ENCODE data around the gene BGLAP. TPM values are rescaled to one million over a fixed set of nuclear protein-coding genes. Genes with fewer than 3 reads are reported as not detected.

Gene BGLAP
- polyA plus RNA-seq, 1 experiment = 0.12 TPM

DNA sequence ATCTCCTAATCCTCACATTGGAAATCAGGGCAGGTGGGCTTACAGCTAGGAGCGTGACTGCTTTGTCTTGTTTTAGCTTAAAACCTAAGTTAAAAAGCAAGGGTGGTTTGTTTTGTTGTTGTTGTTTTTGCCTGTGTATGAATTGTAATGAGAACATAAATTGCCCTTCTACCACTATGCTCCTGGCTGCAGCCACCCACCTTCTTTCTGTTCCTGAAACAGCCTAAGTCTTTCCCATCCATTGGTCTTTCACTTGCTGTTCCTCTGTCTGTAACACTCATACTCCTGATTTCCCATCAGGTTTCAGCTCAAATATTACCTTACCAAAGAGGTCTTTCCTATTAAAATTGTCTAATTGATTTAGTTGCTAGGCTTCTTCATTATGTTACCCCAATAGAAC lies 41.5 kb downstream of the BGLAP start:
- Histone ChIP-seq H3K4me3 (ENCODE audit: low read depth, low read length) (peak overlapping the region; percentile 95), H3K9me3 (ENCODE audit: control insufficient read depth, insufficient read depth, low read length) (no peaks in the 10 kb centered on the region), H3K27me3 (ENCODE audit: control insufficient read depth, insufficient read depth, low read length) (no peaks in the 10 kb centered on the region), H3K27ac (ENCODE audit: low read depth, low read length) (no peak overlapping the region)
- TF ChIP-seq, protein P1, sequence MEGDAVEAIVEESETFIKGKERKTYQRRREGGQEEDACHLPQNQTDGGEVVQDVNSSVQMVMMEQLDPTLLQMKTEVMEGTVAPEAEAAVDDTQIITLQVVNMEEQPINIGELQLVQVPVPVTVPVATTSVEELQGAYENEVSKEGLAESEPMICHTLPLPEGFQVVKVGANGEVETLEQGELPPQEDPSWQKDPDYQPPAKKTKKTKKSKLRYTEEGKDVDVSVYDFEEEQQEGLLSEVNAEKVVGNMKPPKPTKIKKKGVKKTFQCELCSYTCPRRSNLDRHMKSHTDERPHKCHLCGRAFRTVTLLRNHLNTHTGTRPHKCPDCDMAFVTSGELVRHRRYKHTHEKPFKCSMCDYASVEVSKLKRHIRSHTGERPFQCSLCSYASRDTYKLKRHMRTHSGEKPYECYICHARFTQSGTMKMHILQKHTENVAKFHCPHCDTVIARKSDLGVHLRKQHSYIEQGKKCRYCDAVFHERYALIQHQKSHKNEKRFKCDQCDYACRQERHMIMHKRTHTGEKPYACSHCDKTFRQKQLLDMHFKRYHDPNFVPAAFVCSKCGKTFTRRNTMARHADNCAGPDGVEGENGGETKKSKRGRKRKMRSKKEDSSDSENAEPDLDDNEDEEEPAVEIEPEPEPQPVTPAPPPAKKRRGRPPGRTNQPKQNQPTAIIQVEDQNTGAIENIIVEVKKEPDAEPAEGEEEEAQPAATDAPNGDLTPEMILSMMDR (IDR thresholded peaks at IDR 0.05; ENCODE audit: low read depth, low read length) = no peak
- POLR2A ChIA-PET = interaction anchor here (1.2 to 2.5 kb wide), 5 partner anchors 8 to 102 kb away, joined by 4 to 14 read pairs (median 6); partner anchors contain the start of gene GLMP
- CTCF ChIA-PET = interaction anchor here (1.0 to 2.5 kb wide), 3 partner anchors 34 to 187 kb away, joined by 3 to 14 read pairs (median 4); no protein-coding TSS in a partner anchor
- DNase-seq (ENCODE audit: low read depth, low spot score) = no peak

DNA sequence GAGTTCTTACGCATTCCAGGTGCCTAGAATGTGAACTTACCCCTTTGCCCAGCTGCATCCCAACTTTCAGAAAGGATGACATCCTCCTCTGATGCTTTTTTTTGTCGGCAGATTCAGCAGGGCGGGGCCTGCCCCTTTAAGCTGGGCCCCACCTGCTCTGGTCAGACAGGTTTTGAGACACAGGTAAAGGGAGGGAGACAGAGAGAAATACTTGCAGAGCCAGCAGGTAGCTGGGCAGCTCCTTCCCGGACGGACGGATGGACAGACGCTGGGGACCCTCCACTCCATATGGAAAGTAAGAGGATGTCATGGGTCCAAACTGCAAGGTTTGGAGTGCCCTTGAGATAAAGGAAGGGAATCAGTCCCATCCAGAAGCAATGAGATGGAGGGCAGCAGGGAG lies 42.1 kb downstream of the BGLAP start, which contains the start of gene TMEM79:
TMEM79 (plus strand) TSS at position 214 of the 400 bp plus-strand sequence. CDS start 902 bp downstream, outside the sequence.
- CTCF ChIA-PET = interaction anchor here (2.5 kb wide), 1 partner anchor 35 kb away, joined by 14 read pairs; no protein-coding TSS in a partner anchor

DNA sequence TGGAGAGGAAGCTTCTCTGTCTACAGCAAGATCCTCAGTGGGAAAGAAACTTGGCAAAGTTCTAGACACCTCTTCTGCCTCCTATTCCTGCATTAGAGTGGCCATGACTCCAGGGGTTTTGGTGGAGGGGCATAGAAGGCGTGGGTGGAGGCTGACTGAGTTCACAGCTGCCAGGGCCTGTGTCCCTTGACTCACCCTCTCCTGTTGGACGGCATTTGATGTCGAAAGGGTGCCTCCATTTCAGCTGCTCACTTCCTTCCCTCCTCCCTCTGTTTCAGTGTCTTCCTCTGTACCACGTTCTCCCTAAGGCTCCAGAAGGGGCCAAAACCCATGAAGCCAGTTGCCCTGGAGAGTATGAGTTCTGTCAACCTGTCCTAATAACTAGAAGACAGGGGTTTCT lies 42.8 kb downstream of the BGLAP start:
- H3K27ac ChIP-seq (ENCODE audit: low read depth, low read length) = no peak overlapping the region
- DNase-seq (ENCODE audit: low read depth, low spot score) = no peak
- ChIA-PET POLR2A (no interaction called here), CTCF (interaction anchor here (2.5 kb wide), 1 partner anchor 35 kb away, joined by 14 read pairs; no protein-coding TSS in a partner anchor)
- H3K4me3 ChIP-seq (ENCODE audit: low read depth, low read length) = no peak overlapping the region
- H3K27me3 ChIP-seq (ENCODE audit: control insufficient read depth, insufficient read depth, low read length) = no peaks in the 10 kb centered on the region
- no peaks in the 10 kb centered on the region for H3K9me3 ChIP-seq (ENCODE audit: control insufficient read depth, insufficient read depth, low read length)
- TF ChIP-seq, protein P1 (IDR thresholded peaks at IDR 0.05; ENCODE audit: low read depth, low read length) = no peak

More for the DNA sequence above, 42.1 kb downstream of the BGLAP start, which contains the start of gene TMEM79:
- Histone ChIP-seq H3K27ac (ENCODE audit: low read depth, low read length) (peak within 1 kb of the TSS; percentile 47), H3K27me3 (ENCODE audit: control insufficient read depth, insufficient read depth, low read length) (no peaks in the 10 kb centered on the region), H3K9me3 (ENCODE audit: control insufficient read depth, insufficient read depth, low read length) (no peaks in the 10 kb centered on the region), H3K4me3 (ENCODE audit: low read depth, low read length) (peak within 1 kb of the TSS; percentile 95)
- TF ChIP-seq, protein P1 (IDR thresholded peaks at IDR 0.05; ENCODE audit: low read depth, low read length) = no peak
- POLR2A ChIA-PET = no interaction called here
- DNase-seq (ENCODE audit: low read depth, low spot score) = no peak

DNA sequence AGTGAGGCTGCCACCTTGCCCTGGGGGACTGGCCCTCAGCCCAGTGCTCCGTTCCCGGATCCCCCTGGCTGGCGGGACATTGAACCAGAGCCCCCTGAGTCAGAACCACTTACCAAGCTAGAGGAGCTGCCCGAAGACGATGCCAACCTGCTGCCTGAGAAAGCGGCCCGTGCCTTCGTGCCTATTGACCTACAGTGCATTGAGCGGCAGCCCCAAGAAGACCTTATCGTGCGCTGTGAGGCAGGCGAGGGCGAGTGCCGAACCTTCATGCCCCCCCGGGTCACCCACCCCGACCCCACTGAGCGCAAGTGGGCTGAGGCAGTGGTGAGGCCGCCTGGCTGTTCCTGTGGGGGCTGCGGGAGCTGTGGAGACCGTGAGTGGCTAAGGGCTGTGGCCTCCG lies 43.5 kb downstream of the BGLAP start:
- Histone ChIP-seq H3K27me3 (ENCODE audit: control insufficient read depth, insufficient read depth, low read length) (no peaks in the 10 kb centered on the region), H3K27ac (ENCODE audit: low read depth, low read length) (no peak overlapping the region), H3K4me3 (ENCODE audit: low read depth, low read length) (no peak overlapping the region), H3K9me3 (ENCODE audit: control insufficient read depth, insufficient read depth, low read length) (no peaks in the 10 kb centered on the region)
- no peak for DNase-seq (ENCODE audit: low read depth, low spot score)
- TF ChIP-seq, protein P1 (IDR thresholded peaks at IDR 0.05; ENCODE audit: low read depth, low read length) = no peak
- ChIA-PET POLR2A (no interaction called here), CTCF (no interaction called here)

DNA sequence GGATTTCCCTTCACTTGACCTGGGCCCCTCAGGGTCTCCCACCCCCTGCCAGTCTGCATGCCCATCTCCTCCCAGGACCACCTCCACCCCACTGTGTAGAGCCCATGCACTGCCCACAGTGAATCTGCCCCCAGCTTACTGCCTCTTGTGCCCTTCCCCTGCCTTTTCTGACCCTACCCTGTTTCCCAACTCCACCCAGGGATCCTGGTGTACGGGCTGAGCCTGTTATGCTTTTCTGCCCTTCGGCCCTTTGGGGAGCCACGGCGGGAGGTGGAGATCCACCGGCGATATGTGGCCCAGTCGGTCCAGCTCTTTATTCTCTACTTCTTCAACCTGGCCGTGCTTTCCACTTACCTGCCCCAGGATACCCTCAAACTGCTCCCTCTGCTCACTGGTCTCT lies 44.1 kb downstream of the BGLAP start:
- CTCF ChIA-PET = no interaction called here
- Histone ChIP-seq H3K4me3 (ENCODE audit: low read depth, low read length) (no peak overlapping the region), H3K27me3 (ENCODE audit: control insufficient read depth, insufficient read depth, low read length) (no peaks in the 10 kb centered on the region), H3K9me3 (ENCODE audit: control insufficient read depth, insufficient read depth, low read length) (no peaks in the 10 kb centered on the region), H3K27ac (ENCODE audit: low read depth, low read length) (no peak overlapping the region)
- TF ChIP-seq, protein P1 (IDR thresholded peaks at IDR 0.05; ENCODE audit: low read depth, low read length) = no peak
- DNase-seq (ENCODE audit: low read depth, low spot score) = no peak
- POLR2A ChIA-PET = interaction anchor here (1.0 kb wide), 1 partner anchor 10 kb away, joined by 3 read pairs; the partner anchor contains the start of gene GLMP

All from AG04450 (cell line).